Smooth muscle cell (in vitro differentiated cells): ENCODE data around the gene SP140L. TPM values are rescaled to one million over a fixed set of nuclear protein-coding genes. Genes with fewer than 3 reads are reported as not detected.

ENCODE experiments used
- DNase-seq: peaks from one replicate; lab custom pipeline; 2025; ENCODE audit not compliant: unreplicated experiment; lab: John Stamatoyannopoulos, UW
- H2AFZ ChIP-seq: fragments of 200-600 bp; sonication (generic); 2 replicates; pipeline ENCODE4 v1.6.0; 2016; ENCODE audit warnings: antibody characterized with exemption, low read depth, mild to moderate bottlenecking
- H3F3A ChIP-seq: fragments of 200-600 bp; sonication (generic); 2 replicates; pipeline ENCODE4 v1.6.0; 2017; ENCODE audit warnings: antibody characterized with exemption, low read depth
- H3K27ac ChIP-seq: fragments of 200-600 bp; sonication (generic); 2 replicates; pipeline ENCODE4 v1.5.1; 2016; ENCODE audit warnings: low read depth, mild to moderate bottlenecking
- H3K27me3 ChIP-seq: fragments of 200-600 bp; sonication (generic); 2 replicates; pipeline ENCODE4 v1.6.1; 2016; ENCODE audit warnings: low read depth, mild to moderate bottlenecking
- H3K36me3 ChIP-seq: fragments of 200-600 bp; sonication (generic); 2 replicates; pipeline ENCODE4 v1.5.1; 2016; ENCODE audit warnings: low read depth
- H3K4me1 ChIP-seq: fragments of 200-600 bp; sonication (generic); 2 replicates; pipeline ENCODE4 v1.5.1; 2016; ENCODE audit warnings: low read depth
- H3K4me2 ChIP-seq: fragments of 200-600 bp; sonication (generic); 2 replicates; pipeline ENCODE4 v1.6.0; 2016; ENCODE audit warnings: mild to moderate bottlenecking
- H3K4me3 ChIP-seq: fragments of 200-600 bp; sonication (generic); 2 replicates; pipeline ENCODE4 v1.5.1; 2016; ENCODE audit warnings: mild to moderate bottlenecking
- H3K79me2 ChIP-seq: fragments of 200-600 bp; sonication (generic); 2 replicates; pipeline ENCODE4 v1.6.0; 2016; ENCODE audit warnings: low read depth, mild to moderate bottlenecking
- H3K9ac ChIP-seq: fragments of 200-600 bp; sonication (generic); 2 replicates; pipeline ENCODE4 v1.6.0; 2016; ENCODE audit warnings: low read depth
- H3K9me3 ChIP-seq: fragments of 200-600 bp; sonication (generic); replicated peaks from 2 replicates; pipeline ENCODE4 v1.5.1; 2016; ENCODE audit warnings: low read depth
- H4K20me1 ChIP-seq: fragments of 200-600 bp; sonication (generic); 2 replicates; pipeline ENCODE4 v1.6.0; 2016; ENCODE audit warnings: low read depth
- WGBS: methylation state at CpG from one replicate; pipeline ENCODE4 v1.1.7; 2016; ENCODE audit warnings: low lambda C conversion rate; 5-methylcytosine and 5-hydroxymethylcytosine counted together
- polyA plus RNA-seq: library from polyadenylated mRNA; unstranded; fragments of >200 nt; fragmentation: Nextera tagmentation; extraction: Ambion mirVana; gene quantifications from 2 replicates; pipeline ENCODE4 v1.2.1, GENCODE V29; 2016
- total RNA-seq: library from RNA; depleted of rRNA; stranded (reverse); fragments of >200 nt; gene quantifications from 2 replicates; pipeline ENCODE4 v1.2.3, GENCODE V29; 2014
- TF ChIP-seq, protein P1 (sequence below): fragments of 200-600 bp; sonication (generic); IDR thresholded peaks from 2 replicates; pipeline ENCODE4 v1.5.1; 2017; ENCODE audit warnings: borderline replicate concordance, mild to moderate bottlenecking, antibody characterized with exemption; ENCODE audit not compliant: insufficient read depth, poor library complexity, severe bottlenecking

Gene SP140L
- total and polyA plus RNA-seq, 2 experiments from 2014 or later, result 0.90 to 1.6 TPM

DNA sequence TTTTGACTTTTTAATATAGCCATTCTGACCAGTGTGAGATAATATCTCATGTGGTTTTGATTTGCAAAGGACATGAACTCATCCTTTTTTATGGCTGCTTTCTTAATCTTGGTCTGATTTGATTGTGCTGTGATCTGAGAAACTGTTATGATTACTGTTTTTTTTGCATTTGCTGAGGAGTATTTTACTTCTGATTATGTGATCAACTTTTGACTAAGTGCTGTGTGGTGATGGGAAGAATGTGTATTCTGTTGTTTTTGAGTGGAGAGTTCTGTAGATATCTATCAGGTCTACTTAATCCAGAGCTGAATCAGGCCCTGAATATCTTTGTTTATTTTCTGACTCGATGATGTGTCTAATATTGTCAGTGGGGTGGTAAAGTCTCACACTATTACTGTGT lies 16.8 kb downstream of the SP140L start:
- no peak overlapping the region for H3K4me2 ChIP-seq
- TF ChIP-seq, protein P1, sequence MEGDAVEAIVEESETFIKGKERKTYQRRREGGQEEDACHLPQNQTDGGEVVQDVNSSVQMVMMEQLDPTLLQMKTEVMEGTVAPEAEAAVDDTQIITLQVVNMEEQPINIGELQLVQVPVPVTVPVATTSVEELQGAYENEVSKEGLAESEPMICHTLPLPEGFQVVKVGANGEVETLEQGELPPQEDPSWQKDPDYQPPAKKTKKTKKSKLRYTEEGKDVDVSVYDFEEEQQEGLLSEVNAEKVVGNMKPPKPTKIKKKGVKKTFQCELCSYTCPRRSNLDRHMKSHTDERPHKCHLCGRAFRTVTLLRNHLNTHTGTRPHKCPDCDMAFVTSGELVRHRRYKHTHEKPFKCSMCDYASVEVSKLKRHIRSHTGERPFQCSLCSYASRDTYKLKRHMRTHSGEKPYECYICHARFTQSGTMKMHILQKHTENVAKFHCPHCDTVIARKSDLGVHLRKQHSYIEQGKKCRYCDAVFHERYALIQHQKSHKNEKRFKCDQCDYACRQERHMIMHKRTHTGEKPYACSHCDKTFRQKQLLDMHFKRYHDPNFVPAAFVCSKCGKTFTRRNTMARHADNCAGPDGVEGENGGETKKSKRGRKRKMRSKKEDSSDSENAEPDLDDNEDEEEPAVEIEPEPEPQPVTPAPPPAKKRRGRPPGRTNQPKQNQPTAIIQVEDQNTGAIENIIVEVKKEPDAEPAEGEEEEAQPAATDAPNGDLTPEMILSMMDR, result no peak

DNA sequence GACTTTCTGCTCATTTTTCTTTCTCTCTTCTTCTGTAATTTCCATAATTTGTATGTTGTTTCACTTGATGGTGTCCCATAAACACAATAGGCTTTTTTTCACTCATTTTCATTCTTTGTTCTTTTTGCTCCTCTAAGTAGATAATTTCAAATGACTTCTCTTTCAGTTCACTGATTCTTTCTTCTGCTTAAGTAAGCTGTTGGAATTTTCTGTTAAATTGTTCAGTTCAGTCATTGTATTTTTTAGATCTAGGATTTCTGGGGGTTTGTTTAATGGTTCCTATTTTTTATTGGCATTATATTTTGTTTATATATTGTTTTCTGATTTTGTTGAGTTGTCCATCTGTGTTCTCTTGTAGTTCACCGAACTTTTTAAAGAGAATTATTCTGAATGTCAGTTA lies 19.5 kb downstream of the SP140L start:
- no peaks in the 10 kb centered on the region for H3K79me2 ChIP-seq
- TF ChIP-seq, protein P1, result no peak

More for the DNA sequence above, 16.8 kb downstream of the SP140L start:
- H3K9me3 ChIP-seq, result no peaks in the 10 kb centered on the region
- 77% methylated on average over 1 of the region's 1 CpG for WGBS
- no peak overlapping the region for H3K9ac ChIP-seq
- H3K27me3 ChIP-seq, result no peaks in the 10 kb centered on the region
- no peaks in the 10 kb centered on the region for H4K20me1 ChIP-seq
- H2AFZ ChIP-seq, result no peak overlapping the region
- H3K36me3 ChIP-seq, result no peaks in the 10 kb centered on the region
- no peak for DNase-seq
- no peaks in the 10 kb centered on the region for H3K79me2 ChIP-seq
- H3K4me1 ChIP-seq, result no peaks in the 10 kb centered on the region
- H3K4me3 ChIP-seq, result no peak overlapping the region
- H3K27ac ChIP-seq, result no peak overlapping the region
- no peaks in the 10 kb centered on the region for H3F3A ChIP-seq

DNA sequence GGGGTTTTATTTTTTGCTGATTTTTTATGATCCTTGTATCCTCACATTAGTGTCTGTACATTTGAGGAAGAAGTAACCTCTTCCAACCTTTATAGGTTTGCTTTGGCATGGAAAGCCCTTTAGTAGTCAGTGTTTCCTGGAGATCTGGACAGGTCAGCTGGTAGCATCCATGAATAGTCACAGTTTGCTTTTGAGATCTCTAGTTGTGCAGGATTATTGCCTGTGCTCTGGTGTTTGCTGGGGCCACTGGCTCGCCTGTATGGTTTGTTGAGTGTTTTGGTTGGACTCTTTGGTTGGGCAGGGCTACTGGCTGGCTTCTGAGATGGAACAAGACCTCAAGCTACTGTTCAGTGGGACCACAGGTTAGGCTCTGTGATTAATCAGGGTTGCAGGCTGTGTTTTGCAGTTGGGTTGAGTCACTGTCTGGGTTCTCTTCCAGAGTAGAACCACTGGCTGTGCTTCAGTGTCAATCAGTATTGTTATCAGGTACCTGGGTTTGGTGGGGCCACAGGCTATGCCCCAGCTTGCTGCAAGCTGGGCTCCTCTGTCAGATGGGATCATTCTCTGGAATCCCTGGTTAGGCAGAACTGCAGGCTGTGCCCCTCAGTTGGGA lies 20.0 kb downstream of the SP140L start:
- Histone ChIP-seq H3K79me2 (no peaks in the 10 kb centered on the region), H3K36me3 (no peaks in the 10 kb centered on the region), H4K20me1 (no peaks in the 10 kb centered on the region), H3K4me1 (no peaks in the 10 kb centered on the region), H3K27me3 (no peaks in the 10 kb centered on the region), H3K27ac (no peak overlapping the region), H3F3A (no peaks in the 10 kb centered on the region), H3K4me2 (no peak overlapping the region), H2AFZ (no peak overlapping the region), H3K9me3 (no peaks in the 10 kb centered on the region), H3K9ac (no peak overlapping the region), H3K4me3 (no peak overlapping the region)
- no peak for DNase-seq
- TF ChIP-seq, protein P1, result no peak
- WGBS, result 81% methylated on average over 1 of the region's 1 CpG

More for the DNA sequence above, 19.5 kb downstream of the SP140L start:
- no peaks in the 10 kb centered on the region for H3K36me3 ChIP-seq
- H4K20me1 ChIP-seq, result no peaks in the 10 kb centered on the region
- no peak overlapping the region for H3K27ac ChIP-seq
- no peak for DNase-seq
- no peak overlapping the region for H3K4me3 ChIP-seq
- no peak overlapping the region for H3K4me2 ChIP-seq
- H2AFZ ChIP-seq, result no peak overlapping the region
- WGBS, result 100% methylated on average over 1 of the region's 1 CpG
- H3F3A ChIP-seq, result no peaks in the 10 kb centered on the region
- H3K4me1 ChIP-seq, result no peaks in the 10 kb centered on the region
- H3K9me3 ChIP-seq, result no peaks in the 10 kb centered on the region
- no peak overlapping the region for H3K9ac ChIP-seq
- H3K27me3 ChIP-seq, result no peaks in the 10 kb centered on the region
